Testis (tissue), 2 donors: Measurements from ENCODE around the gene MAB21L4.

Experiments used
- POLR2A ChIP-seq: fragments of 450-650 bp; IDR thresholded peaks from one replicate; pipeline ENCODE4 v1.6.1; 2017; ENCODE audit warnings: antibody characterized with exemption, mild to moderate bottlenecking, moderate library complexity
- TF ChIP-seq, protein P1 (sequence below), 3 experiments: fragments of 450-650 bp in 2 of 3; fragments of 200-600 bp in 1 of 3; sonication (generic) in 1 of 3; IDR thresholded peaks; one replicate each; pipeline ENCODE4 v1.5.1; 2016 to 2019; ENCODE audit warnings: antibody characterized with exemption in 3 of 3, mild to moderate bottlenecking in 2 of 3, moderate library complexity in 1 of 3

DNA sequence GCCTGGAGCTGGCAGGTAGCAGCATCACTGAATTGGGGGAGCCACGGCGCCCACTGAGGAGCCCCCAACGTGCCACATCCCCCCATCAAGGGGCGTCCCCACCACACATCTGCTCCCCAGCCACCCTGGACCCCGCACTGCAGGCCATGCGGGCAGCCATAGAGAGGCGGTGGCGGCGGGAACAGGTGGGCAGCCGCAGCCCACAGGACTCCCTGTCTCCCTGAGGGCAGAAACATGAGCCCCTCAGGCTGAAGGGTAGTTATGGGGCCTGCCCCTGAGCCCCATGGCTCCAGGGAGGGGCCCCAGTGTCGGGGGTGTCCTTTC lies 36.7 kb upstream of the MAB21L4 start:
- TF ChIP-seq, protein P1, sequence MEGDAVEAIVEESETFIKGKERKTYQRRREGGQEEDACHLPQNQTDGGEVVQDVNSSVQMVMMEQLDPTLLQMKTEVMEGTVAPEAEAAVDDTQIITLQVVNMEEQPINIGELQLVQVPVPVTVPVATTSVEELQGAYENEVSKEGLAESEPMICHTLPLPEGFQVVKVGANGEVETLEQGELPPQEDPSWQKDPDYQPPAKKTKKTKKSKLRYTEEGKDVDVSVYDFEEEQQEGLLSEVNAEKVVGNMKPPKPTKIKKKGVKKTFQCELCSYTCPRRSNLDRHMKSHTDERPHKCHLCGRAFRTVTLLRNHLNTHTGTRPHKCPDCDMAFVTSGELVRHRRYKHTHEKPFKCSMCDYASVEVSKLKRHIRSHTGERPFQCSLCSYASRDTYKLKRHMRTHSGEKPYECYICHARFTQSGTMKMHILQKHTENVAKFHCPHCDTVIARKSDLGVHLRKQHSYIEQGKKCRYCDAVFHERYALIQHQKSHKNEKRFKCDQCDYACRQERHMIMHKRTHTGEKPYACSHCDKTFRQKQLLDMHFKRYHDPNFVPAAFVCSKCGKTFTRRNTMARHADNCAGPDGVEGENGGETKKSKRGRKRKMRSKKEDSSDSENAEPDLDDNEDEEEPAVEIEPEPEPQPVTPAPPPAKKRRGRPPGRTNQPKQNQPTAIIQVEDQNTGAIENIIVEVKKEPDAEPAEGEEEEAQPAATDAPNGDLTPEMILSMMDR (IDR thresholded peaks at IDR 0.05) = no peak
- TF ChIP-seq POLR2A = no peak
